ENCODE data around the gene MAGEA11.

DNA sequence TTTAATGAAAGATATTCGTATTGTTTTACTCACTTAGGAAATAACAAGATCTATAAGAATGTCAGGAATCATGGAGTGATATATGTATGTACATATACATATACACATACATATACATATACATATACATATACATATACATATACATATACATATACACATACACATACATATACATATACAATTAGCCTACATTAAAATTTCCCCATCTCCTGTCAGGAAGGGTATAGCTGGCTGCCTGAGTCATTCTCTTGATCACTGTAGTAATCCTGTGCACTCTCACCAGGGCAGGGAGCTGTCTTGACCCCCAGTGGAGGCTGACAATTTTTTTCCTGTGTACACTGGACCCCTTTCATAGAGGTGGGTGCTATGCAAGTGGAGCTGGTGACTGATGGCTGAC lies 23.3 kb upstream of the MAGEA11 start:
- TF ChIP-seq POLR2A (IDR thresholded peaks at IDR 0.05) = no peak
- no peak for TF ChIP-seq CTCF (IDR thresholded peaks at IDR 0.05)

All from body of pancreas (tissue), 4 donors.